Mucosa of descending colon (tissue), 3 donors: ENCODE data around the gene GTF3A. TPM values are rescaled to one million over a fixed set of nuclear protein-coding genes. Genes with fewer than 3 reads are reported as not detected.
A peak's percentile ranks its signal among the peaks of the same experiment; 100 is the strongest.

Experiments
- ATAC-seq: fragments of 200-7000 bp; cut with Tn5 transposase; one replicate; pipeline ENCODE4 v1.9.1; 2020; ENCODE audit warnings: mild to moderate bottlenecking, moderate library complexity
- DNase-seq, 3 donors: peaks; one replicate each; pipeline ENCODE4 v3.0.0-alpha.2; 2020
- H3K36me3 ChIP-seq: fragments of 200-600 bp; one replicate; pipeline ENCODE4 v1.8.0; 2021; ENCODE audit warnings: low read depth, mild to moderate bottlenecking
- H3K4me1 ChIP-seq: fragments of 200-600 bp; one replicate; pipeline ENCODE4 v1.8.0; 2021; ENCODE audit warnings: low read depth, mild to moderate bottlenecking
- H3K4me3 ChIP-seq: fragments of 200-600 bp; one replicate; pipeline ENCODE4 v1.8.0; 2021; ENCODE audit warnings: mild to moderate bottlenecking
- H3K9me3 ChIP-seq: fragments of 200-600 bp; one replicate; pipeline ENCODE4 v1.8.0; 2021; ENCODE audit warnings: mild to moderate bottlenecking
- intact Hi-C, 2 donors: fragments of 100-400 bp; cut with DNase I in 1 of 2; cut with micrococcal nuclease in 1 of 2; formaldehyde crosslinking; loops; one replicate each; pipeline versions ENCODE4 v1.11.0 to v1.11.1; 2022; cut with DNase I, micrococcal nuclease
- total RNA-seq, 3 donors: library from RNA; stranded (reverse); fragmentation: NEBNext Ultra II Directional in 2 of 3; extraction: Animal tissue kit (Norgen Biotek cat#: 25700) in 2 of 3; gene quantifications; one replicate each; pipeline versions ENCODE4 v1.2.1 to v1.2.4, GENCODE V29; 2021 to 2023
- TF ChIP-seq, protein P1 (sequence below): fragments of 200-600 bp; IDR thresholded peaks from one replicate; pipeline ENCODE4 v1.8.0; 2022; ENCODE audit warnings: antibody characterized with exemption, mild to moderate bottlenecking
- donor health status: DM: no; HTN: no; CAD: no; lungs with moderate emphysema.
- donor health status: DM: no; HTN: no; CAD: no.
- donor health status: DM: no; HTN: yes; CAD: no.

GTF3A gene
- total RNA-seq, 3 donors from 2014 or later: 32.4 to 70.7 (median 43.0) TPM

DNA sequence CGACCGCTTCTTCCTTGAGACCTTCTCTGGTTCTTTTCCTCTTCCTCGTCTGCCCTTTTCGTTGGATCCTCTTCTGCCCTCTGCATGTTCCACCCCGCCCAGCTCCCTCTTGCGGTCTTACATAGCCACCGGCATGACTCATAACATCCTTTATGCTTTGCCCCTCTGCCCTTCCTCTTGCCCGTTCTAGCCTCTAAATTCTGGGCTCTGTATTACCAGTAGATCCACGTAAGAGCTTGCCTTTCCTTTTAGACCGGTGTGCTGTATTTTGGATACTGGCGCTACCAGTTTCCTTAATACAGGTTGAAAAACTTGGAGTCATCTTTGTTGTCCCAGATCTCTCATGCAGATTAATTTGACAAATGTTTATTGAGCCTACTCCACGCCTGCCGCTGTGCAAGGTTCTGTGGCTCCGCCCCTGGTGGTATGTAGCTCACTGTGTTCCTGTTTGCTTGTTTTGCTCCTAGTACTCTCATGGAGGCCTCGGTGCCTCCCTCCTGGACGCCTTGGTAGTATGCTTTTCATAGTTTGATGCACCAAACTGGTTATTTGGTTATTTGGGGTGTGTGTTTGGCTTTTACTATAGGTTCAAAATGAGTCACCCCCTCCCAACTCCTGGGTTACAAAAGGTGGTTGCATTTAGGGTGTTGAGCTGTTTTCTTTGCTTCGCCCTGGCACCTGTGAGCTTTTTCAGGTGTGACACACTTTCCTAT, 1.7 kb downstream of the GTF3A start:
- Histone ChIP-seq H3K36me3 (no peaks in the 10 kb centered on the region), H3K4me3 (no peak overlapping the region), H3K4me1 (peaks cover 31% of the 10 kb centered on the region), H3K9me3 (no peaks in the 10 kb centered on the region)
- DNase-seq (peak; percentile 84 to 92 (median 89)), ATAC-seq (peak; percentile 84)
- TF ChIP-seq, protein P1, sequence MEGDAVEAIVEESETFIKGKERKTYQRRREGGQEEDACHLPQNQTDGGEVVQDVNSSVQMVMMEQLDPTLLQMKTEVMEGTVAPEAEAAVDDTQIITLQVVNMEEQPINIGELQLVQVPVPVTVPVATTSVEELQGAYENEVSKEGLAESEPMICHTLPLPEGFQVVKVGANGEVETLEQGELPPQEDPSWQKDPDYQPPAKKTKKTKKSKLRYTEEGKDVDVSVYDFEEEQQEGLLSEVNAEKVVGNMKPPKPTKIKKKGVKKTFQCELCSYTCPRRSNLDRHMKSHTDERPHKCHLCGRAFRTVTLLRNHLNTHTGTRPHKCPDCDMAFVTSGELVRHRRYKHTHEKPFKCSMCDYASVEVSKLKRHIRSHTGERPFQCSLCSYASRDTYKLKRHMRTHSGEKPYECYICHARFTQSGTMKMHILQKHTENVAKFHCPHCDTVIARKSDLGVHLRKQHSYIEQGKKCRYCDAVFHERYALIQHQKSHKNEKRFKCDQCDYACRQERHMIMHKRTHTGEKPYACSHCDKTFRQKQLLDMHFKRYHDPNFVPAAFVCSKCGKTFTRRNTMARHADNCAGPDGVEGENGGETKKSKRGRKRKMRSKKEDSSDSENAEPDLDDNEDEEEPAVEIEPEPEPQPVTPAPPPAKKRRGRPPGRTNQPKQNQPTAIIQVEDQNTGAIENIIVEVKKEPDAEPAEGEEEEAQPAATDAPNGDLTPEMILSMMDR: no peak
- intact Hi-C loops: no loop called here

DNA sequence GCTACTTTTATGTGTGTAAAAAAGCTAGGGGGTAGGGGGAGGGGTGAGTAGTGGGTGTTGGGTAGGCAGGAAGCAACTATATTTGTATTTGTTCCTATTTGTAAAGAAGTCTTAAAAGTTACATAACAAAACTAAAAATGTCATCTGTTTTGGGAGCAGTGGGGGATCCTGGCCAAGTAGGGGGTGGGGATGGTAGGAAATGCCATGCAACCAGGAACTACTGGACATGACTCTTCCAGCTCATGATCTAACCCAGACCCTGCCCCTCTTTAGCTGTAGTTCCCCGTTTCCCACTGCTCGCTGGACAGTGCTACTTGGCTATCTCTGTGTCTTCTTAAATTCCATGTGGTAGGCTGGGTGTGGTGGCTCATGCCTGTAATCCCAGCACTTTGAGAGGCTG, 3.2 kb downstream of the GTF3A start:
- H3K4me3 ChIP-seq: no peak overlapping the region
- H3K9me3 ChIP-seq: no peaks in the 10 kb centered on the region
- peaks cover 4% of the 10 kb centered on the region for H3K36me3 ChIP-seq
- ATAC-seq (no peak), DNase-seq (no peak)
- TF ChIP-seq, protein P1: no peak
- intact Hi-C loops: no loop called here
- H3K4me1 ChIP-seq: peaks cover 31% of the 10 kb centered on the region

DNA sequence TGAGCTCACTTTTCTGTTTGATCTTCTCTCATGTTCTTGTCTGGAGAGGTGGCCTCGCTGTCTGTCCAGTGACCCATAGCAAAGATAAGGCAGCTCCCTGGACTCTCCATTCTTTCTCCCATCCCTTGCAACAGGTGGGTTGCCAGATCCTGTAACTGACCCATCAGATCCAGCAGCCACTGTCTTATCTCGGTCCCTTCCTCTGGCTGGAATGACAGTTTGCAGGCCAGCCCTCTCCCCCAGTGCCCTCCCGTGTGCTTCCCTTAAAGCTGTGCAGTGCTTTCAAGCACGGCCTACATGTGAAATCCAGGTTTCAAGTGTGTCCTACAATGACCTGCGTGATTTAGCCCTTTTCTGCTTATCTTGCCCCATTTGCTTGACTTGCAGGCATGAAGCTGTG, 3.7 kb downstream of the GTF3A start:
- peaks cover 31% of the 10 kb centered on the region for H3K4me1 ChIP-seq
- peaks cover 5% of the 10 kb centered on the region for H3K36me3 ChIP-seq
- DNase-seq: no peak
- no peaks in the 10 kb centered on the region for H3K9me3 ChIP-seq
- no peak for ATAC-seq
- H3K4me3 ChIP-seq: no peak overlapping the region
- TF ChIP-seq, protein P1: no peak
- intact Hi-C loops: no loop called here

DNA sequence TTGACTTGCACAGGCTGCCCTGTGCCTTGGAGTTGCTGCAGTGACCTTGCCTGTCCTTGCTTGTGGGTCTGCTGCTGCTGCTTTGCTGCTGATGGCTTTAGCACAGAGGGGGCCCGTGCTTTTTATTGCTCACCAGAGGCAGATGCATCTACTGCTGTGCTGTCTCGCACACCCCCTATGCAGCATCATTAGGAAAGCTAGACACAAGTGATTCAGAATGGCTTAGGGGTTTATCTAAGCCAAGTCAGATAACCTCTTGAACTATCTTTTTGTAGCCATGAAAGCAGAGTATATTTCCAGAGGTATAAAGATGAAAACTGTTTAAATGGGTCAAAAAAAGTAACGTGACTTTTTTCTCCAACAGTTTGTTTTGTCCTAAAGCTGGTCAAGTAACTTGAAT, 7.8 kb downstream of the GTF3A start:
- H3K9me3 ChIP-seq: no peaks in the 10 kb centered on the region
- TF ChIP-seq, protein P1: no peak
- H3K4me3 ChIP-seq: no peak overlapping the region
- ATAC-seq: no peak
- peaks cover 24% of the 10 kb centered on the region for H3K36me3 ChIP-seq
- peaks cover 3% of the 10 kb centered on the region for H3K4me1 ChIP-seq
- intact Hi-C loops: no loop called here
- no peak for DNase-seq

DNA sequence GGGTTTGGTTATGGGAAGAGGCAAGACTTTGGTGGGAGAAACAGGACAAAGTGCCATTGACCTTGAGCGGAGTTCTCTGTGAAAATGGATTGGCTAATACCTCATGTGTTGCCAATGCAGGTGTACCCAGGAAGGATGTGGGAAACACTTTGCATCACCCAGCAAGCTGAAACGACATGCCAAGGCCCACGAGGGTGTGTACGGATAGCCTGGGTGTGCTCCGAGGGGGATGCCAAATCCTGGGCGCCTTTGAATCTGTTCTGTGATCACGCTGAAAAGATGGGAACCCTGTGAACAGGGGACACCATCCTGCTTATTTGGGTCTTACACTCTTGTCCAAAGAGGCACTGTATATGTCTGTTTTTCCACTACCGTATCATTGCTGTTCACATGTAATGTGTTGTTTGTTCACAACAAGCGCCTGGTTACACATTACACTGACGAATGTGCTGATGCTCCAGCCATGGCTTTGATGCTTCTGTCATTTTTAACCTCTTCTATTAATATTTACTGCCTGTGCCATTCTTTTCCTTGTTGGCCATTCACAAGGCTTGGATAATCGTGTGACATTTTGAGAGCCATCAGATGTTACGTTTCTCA, 8.3 kb downstream of the GTF3A start:
- H3K4me3 ChIP-seq: no peak overlapping the region
- H3K36me3 ChIP-seq: peaks cover 24% of the 10 kb centered on the region
- ATAC-seq (no peak), DNase-seq (no peak)
- H3K9me3 ChIP-seq: no peaks in the 10 kb centered on the region
- TF ChIP-seq, protein P1: no peak
- intact Hi-C loops: no loop called here
- H3K4me1 ChIP-seq: no peaks in the 10 kb centered on the region
